ENCODE data around the gene ZNF385A.

Gene ZNF385A

DNA sequence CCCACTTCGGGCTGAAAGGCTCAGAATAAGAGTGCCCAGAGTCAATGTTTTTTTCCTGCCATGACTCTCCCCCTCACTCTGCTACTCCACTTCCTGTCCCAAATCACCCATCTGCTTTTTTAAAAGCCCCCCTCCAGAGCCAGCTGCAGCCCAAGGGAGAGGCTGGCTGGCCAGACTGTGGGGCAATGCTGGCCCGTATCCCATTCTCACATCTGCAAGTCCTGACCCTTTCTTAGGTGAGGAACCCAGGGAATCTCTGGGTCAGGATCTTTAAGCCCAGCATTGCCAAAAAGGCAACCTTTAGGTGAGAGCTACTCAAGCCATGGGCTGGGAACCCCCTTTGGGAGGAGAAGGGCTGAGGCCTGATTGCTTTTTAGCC lies 36.2 kb upstream of the ZNF385A start:
- ATAC-seq (replicated peaks): no peak
- Mint-ChIP-seq H3K27me3 (peaks cover 15 to 32% of the 10 kb centered on the region in 2 donors), H3K36me3 (no peaks in the 10 kb centered on the region), H3K9me3 (no peaks in the 10 kb centered on the region), H3K4me3 (no peak overlapping the region), H3K27ac (no peak overlapping the region), H3K4me1 (peaks cover 35 to 45% of the 10 kb centered on the region in 2 donors)
- no peak for DNase-seq

DNA sequence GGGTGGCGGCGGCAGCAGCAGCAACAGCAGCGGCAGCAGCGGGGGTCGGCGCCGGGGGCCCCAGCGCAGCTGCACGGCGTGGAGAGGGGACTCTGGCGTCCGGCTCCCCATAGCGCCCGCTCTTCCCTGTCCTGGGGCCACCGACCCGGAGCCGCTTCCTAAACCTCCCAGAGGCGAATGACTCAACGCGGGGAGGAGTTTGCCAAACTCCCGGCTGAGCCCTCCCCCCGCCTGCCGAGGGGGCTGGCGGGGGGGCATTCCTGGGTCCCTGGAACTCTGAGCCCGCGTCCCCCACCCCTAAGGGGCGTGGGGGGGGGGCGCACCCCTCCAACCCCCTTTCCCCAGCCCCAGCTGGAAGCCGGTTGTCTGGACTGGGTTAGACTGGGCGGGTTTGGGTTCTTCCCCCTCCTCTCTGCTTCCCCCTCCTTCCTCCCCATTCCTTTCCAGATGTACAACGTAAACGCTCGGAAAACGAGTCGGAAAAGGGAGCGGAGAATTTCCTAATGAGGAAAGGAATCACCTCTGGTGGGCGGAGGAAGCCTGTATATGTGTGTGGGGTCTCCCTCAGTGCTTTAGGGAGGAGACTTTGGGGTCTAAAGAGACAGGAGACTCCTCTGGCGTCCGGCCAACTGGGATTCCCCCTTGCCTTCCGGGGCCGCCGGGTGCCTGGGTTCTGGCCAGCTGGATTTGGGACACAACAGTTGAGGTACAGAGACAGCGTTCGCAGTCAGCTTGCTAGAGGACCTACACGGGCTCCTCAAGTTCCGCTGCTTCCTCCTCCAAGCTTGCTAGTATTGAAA lies 34.8 kb upstream of the ZNF385A start, which contains the start of gene ITGA5:
Gene ITGA5, minus strand, starts transcription at position 179 of the 800 bp plus-strand sequence. Its CDS starts 68 bp downstream, at position 111.
- peak; percentile 40 to 49 for ATAC-seq (replicated peaks)

DNA sequence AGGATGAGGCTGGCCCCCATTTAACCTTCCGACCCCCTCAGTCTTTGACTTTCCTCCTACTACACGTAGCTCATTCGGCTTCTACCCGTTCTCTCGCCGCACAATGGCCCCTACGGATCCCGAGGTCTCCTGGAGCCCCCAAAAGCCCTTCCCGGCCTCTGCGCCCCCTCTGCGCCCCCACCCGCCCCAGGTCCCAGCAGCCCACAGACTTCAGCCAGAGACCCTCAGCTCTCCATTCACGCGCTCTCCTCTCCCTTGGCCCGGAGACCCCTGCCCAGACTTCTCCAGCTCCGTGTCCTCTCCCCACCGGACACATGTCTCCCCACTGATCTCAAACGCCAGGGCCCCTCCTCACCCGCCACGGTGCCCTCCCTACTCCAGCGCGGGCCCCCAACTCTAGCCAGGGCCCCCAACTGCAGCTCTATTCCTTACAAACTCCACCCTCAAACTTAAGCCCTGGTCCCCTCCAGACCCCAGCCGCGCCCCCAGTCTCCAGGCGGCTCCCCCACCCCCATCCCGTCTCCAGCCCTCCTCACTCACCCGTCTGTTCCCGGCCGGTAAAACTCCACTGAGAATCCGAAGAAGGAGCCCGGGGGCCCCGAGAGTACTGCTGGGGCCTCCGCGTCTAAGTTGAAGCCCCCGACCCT lies 34.0 kb upstream of the ZNF385A start:
- Mint-ChIP-seq H3K27ac (peak overlapping the region; percentile 84), H3K4me1 (peaks cover 44 to 64% of the 10 kb centered on the region in 2 donors), H3K36me3 (no peaks in the 10 kb centered on the region), H3K4me3 (peak overlapping the region; percentile 84 to 92), H3K9me3 (no peaks in the 10 kb centered on the region), H3K27me3 (peaks cover 11 to 23% of the 10 kb centered on the region in 2 donors)
- DNase-seq (no peak), ATAC-seq (replicated peaks) (peak; percentile 7 to 19)

More for the DNA sequence above, 34.8 kb upstream of the ZNF385A start, which contains the start of gene ITGA5:
- Mint-ChIP-seq H3K27me3 (peaks cover 11 to 23% of the 10 kb centered on the region in 2 donors), H3K4me1 (peaks cover 38 to 57% of the 10 kb centered on the region in 2 donors), H3K27ac (peak within 1 kb of the TSS; percentile 84), H3K4me3 (peak within 1 kb of the TSS; percentile 84 to 92), H3K9me3 (no peaks in the 10 kb centered on the region), H3K36me3 (no peaks in the 10 kb centered on the region)
- no peak for DNase-seq

DNA sequence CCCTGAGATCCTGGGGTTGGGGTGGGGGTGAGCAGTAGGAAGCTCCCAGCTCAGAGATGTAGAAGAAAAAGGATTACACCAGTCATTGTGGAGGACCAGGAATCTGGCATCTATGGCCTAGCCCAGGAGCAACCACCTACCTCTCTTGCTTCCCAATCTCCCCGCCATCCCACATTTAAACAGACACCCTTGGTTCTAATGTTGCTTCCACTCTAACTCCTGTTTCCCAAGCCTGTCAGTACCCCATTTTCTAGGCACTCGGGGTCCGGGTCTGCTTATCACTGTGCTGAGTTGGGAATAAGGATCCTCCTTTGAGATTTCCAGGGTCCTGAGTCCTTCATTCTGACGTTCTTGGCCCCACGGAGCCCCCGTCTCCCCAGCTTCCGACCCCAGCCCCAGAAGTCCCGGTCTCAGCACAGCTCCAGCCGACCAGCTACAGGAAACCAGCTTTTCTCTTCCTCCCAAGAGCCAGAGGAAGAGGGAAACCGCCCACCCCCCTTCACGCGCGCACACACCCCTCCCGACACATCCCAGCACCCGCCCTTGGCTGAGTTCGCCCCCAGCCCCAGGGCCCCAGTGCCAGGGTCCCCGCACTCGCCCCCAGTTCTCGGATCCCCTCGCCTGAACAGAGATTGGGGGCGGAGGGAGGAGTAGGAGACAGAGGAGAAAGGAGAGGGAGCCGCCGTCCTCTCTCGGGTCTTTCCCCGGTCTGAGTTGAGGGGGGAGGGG lies 33.3 kb upstream of the ZNF385A start:
- H3K4me1 Mint-ChIP-seq: peaks cover 49 to 71% of the 10 kb centered on the region in 2 donors
- ATAC-seq (replicated peaks) (peak in 1 of 2 donors; percentile 4), DNase-seq (no peak)
- peaks cover 11 to 21% of the 10 kb centered on the region in 2 donors for H3K27me3 Mint-ChIP-seq
- H3K9me3 Mint-ChIP-seq: no peaks in the 10 kb centered on the region
- peak overlapping the region; percentile 84 to 92 for H3K4me3 Mint-ChIP-seq
- no peaks in the 10 kb centered on the region for H3K36me3 Mint-ChIP-seq
- peak overlapping the region; percentile 84 for H3K27ac Mint-ChIP-seq

DNA sequence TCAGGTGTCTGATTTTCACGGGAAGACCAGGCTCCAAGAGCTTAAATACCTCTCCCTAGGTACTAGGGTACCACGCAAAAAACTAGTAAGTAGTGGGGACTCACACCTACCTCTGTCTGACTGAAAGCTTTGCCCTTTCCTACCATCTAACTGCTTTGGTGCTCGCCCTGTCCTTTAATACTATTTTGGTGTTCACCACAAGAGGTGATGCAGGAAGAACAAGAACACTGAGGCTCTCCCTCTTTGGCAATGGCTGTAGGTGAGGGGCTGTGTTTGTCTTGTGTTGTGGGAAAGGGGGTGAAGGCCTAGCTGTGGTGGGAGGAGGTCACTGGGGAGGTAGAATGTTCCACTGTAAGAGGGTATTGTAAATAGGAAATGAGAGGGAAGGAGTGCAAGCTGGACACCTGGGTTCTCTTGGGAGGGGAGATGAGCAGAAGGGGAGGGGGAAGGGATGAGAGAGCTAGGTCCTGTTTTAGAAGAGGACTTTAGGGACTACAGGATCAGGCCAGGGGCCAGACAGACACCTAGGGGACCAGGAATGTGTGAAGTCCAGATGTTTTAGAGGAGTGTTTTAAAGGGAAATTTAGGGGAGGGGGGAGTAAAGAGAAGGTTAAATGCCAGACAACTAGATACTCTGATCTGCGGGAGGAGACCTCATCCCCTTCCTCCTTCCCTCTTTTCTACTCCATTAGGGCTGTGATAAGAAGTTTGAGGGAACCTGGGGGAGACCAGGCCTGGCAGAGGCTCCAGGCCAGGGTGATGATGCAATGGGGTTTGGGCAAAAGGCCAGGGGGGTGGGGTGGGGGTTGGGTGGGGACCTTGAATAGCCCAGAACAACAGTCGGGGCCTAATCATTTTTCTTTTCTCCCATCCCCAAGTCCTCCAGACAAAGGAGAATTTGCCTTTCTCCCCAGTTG lies 32.4 kb upstream of the ZNF385A start:
- H3K27ac Mint-ChIP-seq: no peak overlapping the region
- H3K27me3 Mint-ChIP-seq: peaks cover 11 to 16% of the 10 kb centered on the region in 2 donors
- no peaks in the 10 kb centered on the region for H3K9me3 Mint-ChIP-seq
- H3K4me1 Mint-ChIP-seq: peaks cover 56 to 80% of the 10 kb centered on the region in 2 donors
- no peaks in the 10 kb centered on the region for H3K36me3 Mint-ChIP-seq
- ATAC-seq (replicated peaks) (no peak), DNase-seq (no peak)
- no peak overlapping the region for H3K4me3 Mint-ChIP-seq

DNA sequence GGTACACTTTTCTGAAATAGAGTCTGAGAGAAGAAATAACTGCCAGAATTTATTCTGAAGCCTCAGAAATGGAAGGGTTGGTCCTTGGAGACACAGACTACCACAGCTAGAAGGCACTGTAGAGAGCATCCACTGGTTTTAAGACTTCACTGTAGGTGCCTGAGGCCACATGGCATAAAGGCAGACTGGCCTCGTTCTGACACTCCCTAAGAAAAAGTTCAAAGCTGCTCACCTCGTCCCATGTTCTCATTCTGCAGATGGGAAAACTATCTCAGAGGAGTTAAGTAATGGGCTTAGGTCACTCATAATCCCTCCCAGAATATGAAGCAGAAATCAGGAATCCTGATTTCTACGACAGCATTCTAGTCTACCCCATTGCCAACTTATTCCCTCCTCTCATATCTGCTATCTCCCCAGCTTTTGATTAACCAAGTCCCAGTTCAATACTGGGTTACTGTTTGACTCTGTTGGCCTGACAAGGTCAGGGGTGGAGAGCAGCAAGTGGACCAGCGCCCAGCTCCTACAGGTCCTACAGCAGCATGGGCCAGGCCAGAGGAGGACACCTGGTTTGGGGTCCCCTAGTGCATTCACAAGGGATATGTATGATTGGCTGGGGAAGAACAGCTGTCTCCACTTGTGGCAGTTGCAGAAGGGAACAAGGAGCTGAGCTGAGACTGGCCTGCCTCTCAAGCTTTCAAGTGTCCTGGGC lies 30.8 kb upstream of the ZNF385A start:
- Mint-ChIP-seq H3K36me3 (no peaks in the 10 kb centered on the region), H3K4me3 (no peak overlapping the region), H3K9me3 (no peaks in the 10 kb centered on the region), H3K27me3 (peaks cover 7% of the 10 kb centered on the region in 2 donors), H3K27ac (no peak overlapping the region), H3K4me1 (peaks cover 55 to 82% of the 10 kb centered on the region in 2 donors)
- no peak for DNase-seq
- ATAC-seq (replicated peaks): no peak

DNA sequence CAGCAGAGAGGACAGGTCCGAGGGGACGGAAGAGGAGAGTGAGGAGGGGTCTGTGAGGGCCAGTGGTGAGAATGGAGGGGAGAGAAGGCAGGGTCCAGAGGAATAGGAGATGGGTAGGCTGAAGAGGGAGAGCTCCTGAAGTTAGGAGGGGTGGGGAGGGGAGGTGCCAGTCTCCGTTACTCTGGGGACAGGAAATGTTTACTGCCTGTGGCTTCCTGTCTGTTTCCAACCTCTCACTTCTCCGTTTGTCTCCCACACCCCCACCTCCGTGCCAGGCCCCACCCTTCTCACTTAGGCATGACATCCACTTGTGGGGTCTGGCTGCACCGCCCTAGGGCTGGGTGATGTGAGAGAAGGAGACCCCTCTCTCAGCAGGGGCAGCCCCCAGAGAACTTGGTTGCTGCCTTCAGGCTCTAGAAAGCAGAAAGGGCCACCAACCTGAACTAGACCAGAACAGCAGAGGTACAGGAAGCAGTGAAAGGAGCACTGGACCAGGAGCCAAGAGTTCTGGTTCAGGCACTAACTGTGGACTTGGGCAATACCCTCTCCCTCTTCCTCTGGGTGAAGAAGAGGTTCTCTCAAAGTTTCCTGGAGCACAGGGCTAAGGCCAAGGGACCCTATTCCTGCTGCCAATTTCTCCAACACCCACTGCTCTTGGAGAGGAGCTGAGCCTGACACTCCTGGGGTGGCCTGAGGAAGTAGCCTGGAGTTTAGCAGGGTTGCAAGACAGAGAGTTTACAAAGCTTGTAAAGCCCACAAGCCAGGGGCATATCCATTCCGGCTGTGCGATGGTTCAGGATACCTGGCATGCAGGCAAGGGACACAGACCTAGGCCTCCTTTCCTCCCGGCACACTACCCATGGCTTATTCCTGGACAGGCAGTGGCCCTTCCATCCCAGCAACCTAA lies 29.0 kb upstream of the ZNF385A start:
- Mint-ChIP-seq H3K36me3 (no peaks in the 10 kb centered on the region), H3K27ac (peak overlapping the region; percentile 1), H3K4me3 (peak overlapping the region; percentile 51 to 62), H3K4me1 (peaks cover 48 to 71% of the 10 kb centered on the region in 2 donors), H3K9me3 (no peaks in the 10 kb centered on the region), H3K27me3 (peaks cover 3 to 5% of the 10 kb centered on the region in 2 donors)
- peak; percentile 25 for DNase-seq
- ATAC-seq (replicated peaks): peak; percentile 72 to 73

DNA sequence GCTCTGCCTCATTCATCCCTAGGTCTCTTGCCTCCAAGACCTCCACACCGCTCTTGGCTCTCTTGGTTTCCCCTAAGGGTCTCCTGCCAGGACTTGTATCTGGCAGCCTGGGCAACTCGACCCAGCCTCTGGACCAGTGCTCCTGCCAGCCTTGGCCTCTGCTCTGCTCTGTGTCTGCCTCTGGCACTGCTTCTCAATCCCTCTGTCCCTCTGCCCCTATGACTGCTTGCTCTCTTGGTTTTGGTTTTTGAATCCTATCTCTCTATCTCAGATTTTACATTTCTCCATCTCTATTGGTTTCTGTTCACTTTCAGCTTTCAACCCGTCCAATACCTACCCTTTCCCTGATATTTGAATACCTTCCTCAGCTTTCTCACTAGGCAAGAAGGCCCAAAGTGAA lies 28.3 kb upstream of the ZNF385A start:
- peaks cover 44 to 68% of the 10 kb centered on the region in 2 donors for H3K4me1 Mint-ChIP-seq
- no peaks in the 10 kb centered on the region for H3K9me3 Mint-ChIP-seq
- no peaks in the 10 kb centered on the region for H3K27me3 Mint-ChIP-seq
- DNase-seq (no peak), ATAC-seq (replicated peaks) (peak; percentile 18 to 33)
- H3K36me3 Mint-ChIP-seq: no peaks in the 10 kb centered on the region
- H3K27ac Mint-ChIP-seq: peak overlapping the region; percentile 1
- peak overlapping the region; percentile 51 to 62 for H3K4me3 Mint-ChIP-seq

DNA sequence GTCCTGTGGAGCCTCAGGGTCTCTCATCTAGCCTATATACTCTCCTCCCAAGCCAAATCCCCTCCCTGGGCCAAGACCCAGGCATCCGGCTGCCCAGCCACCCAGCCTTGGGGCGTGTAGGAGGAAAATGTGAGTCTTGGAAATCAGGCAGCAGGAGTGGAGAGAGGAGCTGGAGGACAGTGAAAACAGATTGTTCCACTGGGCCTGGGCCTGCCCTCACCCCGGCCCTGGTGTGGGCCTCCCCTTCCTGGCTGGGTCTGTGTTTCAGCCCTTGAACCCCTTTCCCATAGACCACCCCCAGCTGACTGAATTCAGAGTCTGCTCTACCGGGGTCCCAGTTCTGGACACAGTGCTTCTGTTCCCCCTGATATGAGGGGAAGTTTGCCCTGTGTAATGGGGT lies 27.8 kb upstream of the ZNF385A start:
- Mint-ChIP-seq H3K27me3 (no peaks in the 10 kb centered on the region), H3K27ac (peak overlapping the region; percentile 7), H3K36me3 (no peaks in the 10 kb centered on the region), H3K4me3 (no peak overlapping the region), H3K4me1 (peaks cover 44 to 68% of the 10 kb centered on the region in 2 donors), H3K9me3 (no peaks in the 10 kb centered on the region)
- ATAC-seq (replicated peaks) (peak in 1 of 2 donors; percentile 8), DNase-seq (no peak)

DNA sequence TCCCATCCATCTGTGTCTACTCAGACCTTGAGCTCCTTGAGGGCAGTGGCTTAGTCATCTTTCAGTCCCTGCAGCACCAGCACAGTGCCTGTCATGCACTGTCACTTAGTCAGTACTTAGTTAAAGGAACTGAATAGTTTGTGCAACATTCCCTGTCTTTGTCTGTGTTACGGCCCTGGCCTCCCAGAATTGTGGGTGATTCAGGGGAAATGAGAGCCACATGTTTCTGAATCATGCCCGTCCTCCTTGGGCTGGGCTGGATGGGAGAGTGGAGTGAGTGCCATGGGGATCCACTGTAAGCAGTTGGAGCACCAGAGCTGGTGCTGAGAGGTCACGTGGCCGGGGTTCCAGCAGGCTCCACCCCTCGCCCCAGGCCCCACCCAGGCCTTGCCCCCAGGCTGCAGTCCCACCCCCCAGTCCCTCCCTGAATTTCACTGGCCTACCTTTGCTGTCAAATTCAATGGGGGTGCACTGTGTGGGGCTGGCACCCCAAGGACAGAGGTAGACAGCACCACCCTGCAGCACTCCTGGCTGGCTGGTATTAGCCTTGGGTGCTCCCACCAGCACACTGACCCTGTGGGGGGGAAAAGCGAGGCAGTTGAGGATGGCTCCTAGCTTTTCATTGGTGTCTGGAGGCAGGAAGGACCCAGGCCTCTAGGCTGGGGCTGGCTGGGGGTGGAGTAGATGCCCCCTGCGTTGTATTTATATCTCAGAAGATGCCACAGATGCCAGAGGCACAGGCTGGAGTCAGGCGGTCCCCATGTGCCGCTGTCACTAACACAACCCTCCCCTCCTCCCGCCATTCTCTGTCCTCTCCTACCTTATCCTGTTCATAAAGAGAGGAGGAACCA lies 27.1 kb upstream of the ZNF385A start:
- H3K4me3 Mint-ChIP-seq: no peak overlapping the region
- no peaks in the 10 kb centered on the region for H3K27me3 Mint-ChIP-seq
- H3K27ac Mint-ChIP-seq: no peak overlapping the region
- H3K9me3 Mint-ChIP-seq: no peaks in the 10 kb centered on the region
- H3K36me3 Mint-ChIP-seq: no peaks in the 10 kb centered on the region
- peaks cover 39 to 63% of the 10 kb centered on the region in 2 donors for H3K4me1 Mint-ChIP-seq
- no peak for DNase-seq
- peak; percentile 43 to 56 for ATAC-seq (replicated peaks)

DNA sequence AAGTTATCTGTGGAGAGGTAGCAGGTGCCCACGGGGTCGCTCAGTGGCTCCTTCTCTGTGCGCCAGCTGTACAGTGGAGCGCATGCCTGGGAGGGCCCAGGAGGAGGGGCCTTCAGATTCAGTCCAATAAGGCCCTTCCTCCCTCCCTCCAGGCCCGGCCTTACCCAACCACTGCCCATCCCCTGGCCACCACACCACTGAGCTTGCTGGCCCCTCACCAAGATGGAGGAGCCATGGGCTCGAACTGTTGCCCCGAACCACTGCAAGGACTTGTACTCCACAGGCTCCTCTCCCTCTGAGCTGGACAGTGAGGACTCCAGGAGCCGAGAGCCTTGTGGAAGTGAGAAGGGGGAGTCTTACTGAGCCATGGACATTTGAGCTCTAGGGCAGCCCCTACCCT lies 24.7 kb upstream of the ZNF385A start:
- no peak for ATAC-seq (replicated peaks)
- Mint-ChIP-seq H3K4me1 (peaks cover 37 to 49% of the 10 kb centered on the region in 2 donors), H3K4me3 (no peak overlapping the region), H3K36me3 (no peaks in the 10 kb centered on the region), H3K27me3 (no peaks in the 10 kb centered on the region), H3K9me3 (no peaks in the 10 kb centered on the region), H3K27ac (no peak overlapping the region)
- no peak for DNase-seq

All from stimulated activated naive B cell treated with anti-CD40 and anti-IgM and Interleukin-4, amounts not matched to agents 10 μg/mL and 1 μg/mL and 100 μg/mL, for 72 hours (primary cell).